ENCODE results near the gene ASTN2. TPM values are rescaled to one million over a fixed set of nuclear protein-coding genes. Genes with fewer than 3 reads are reported as not detected.

ASTN2 gene
- total and polyA plus RNA-seq, 2 experiments from 2014 or later = 7.0 to 24.6 TPM

- no peak for TF ChIP-seq ZNF462 (CRISPR knock-in tag; IDR thresholded peaks at IDR 0.05)
- no peak for TF ChIP-seq STAT1 (IDR thresholded peaks at IDR 0.05; ENCODE audit: unreplicated experiment)
- no peak for TF ChIP-seq CREB1 (CRISPR knock-in tag; IDR thresholded peaks at IDR 0.05; ENCODE audit: low read depth)
- no peak for TF ChIP-seq JUNB (IDR thresholded peaks at IDR 0.05; ENCODE audit: unreplicated experiment)
- no peak for TF ChIP-seq ETS1 (IDR thresholded peaks at IDR 0.05)
Observed at GRCh38 chr9:116658265-116658664, 756.6 kb downstream of the ASTN2 start (continued).

GRCh38 chr9:116656977-116657376 is 757.9 kb downstream of the ASTN2 start:
- Histone ChIP-seq H4K20me1 (replicated peaks; ENCODE audit: insufficient read depth) (no peaks in the 10 kb centered on the region; the same call in none of the 2 replicates), H3F3A (replicated peaks; ENCODE audit: low read depth) (no peaks in the 10 kb centered on the region), H3K4me3 (no peak overlapping the region), H3K9me2 (ENCODE audit: insufficient read depth) (no peaks in the 10 kb centered on the region), H3K27ac (ENCODE audit: low read depth) (no peak overlapping the region), H3K27me3 (ENCODE audit: insufficient read depth) (no peaks in the 10 kb centered on the region), H3K36me3 (ENCODE audit: insufficient read depth) (no peaks in the 10 kb centered on the region), H3K4me1 (ENCODE audit: insufficient read depth) (no peaks in the 10 kb centered on the region), H3K79me2 (replicated peaks; ENCODE audit: insufficient read depth) (no peaks in the 10 kb centered on the region), H3K4me2 (no peak overlapping the region), H2AFZ (no peak overlapping the region)
- no peaks in the 10 kb centered on the region for H3K36me3 Mint-ChIP-seq (ENCODE audit: low read depth)
- DNase-seq (ENCODE audit: low spot score) = no peak
- H3K4me3 Mint-ChIP-seq = no peak overlapping the region
- peaks cover 7% of the 10 kb centered on the region; the same call in 2 of the 3 replicates for H3K4me1 Mint-ChIP-seq
- H3K27ac Mint-ChIP-seq = no peak overlapping the region
- ATAC-seq = no peak
- H3K9me3 Mint-ChIP-seq = no peaks in the 10 kb centered on the region
- no peaks in the 10 kb centered on the region for H3K27me3 Mint-ChIP-seq (ENCODE audit: insufficient read depth, low read depth, poor library complexity)
- TF ChIP-seq ZNF331 (CRISPR knock-in tag; IDR thresholded peaks at IDR 0.05; ENCODE audit: low read depth) (no peak), EZH2phosphoT487 (IDR thresholded peaks at IDR 0.05; ENCODE audit: unreplicated experiment) (no peak), EZH2 (IDR thresholded peaks at IDR 0.05; ENCODE audit: low read depth, unreplicated experiment) (no peak), ZNF114 (CRISPR knock-in tag; IDR thresholded peaks at IDR 0.05) (no peak), NANOG (IDR thresholded peaks at IDR 0.05; ENCODE audit: borderline replicate concordance) (no peak), STAT1 (IDR thresholded peaks at IDR 0.05; ENCODE audit: unreplicated experiment) (no peak), REST (IDR thresholded peaks at IDR 0.05; ENCODE audit: unreplicated experiment) (no peak)

Data from GM23338 (cell line).